ENCODE measurements around the gene TAP2.

TAP2 gene

GRCh38 chr6:32853541-32854375 is 15.2 kb upstream of the TAP2 start, which contains the start of the genes PSMB9 and TAP1:
PSMB9 (plus strand) TSS chr6:32854192; CDS start chr6:32854230, 38 bp downstream.
TAP1 (minus strand) TSS chr6:32853704; CDS start chr6:32853636, 68 bp downstream.
- TF ChIP-seq CTCF (IDR thresholded peaks at IDR 0.05; ENCODE audit: extremely low read depth, insufficient read depth, missing control alignments) = peak; percentile 93
- in situ Hi-C loops (cut with MboI; ENCODE audit: low pct_unique_long_range_greater_than_20kb, low sequenced_read_pairs, unreplicated experiment) = no loop called here
- peak; percentile 96 for DNase-seq (ENCODE audit: low spot score)

- in situ Hi-C loops (cut with MboI; ENCODE audit: low pct_unique_long_range_greater_than_20kb, low sequenced_read_pairs, unreplicated experiment) = no loop called here
- DNase-seq (ENCODE audit: low spot score) = peak; percentile 72
- no peak for TF ChIP-seq CTCF (IDR thresholded peaks at IDR 0.05; ENCODE audit: extremely low read depth, insufficient read depth, missing control alignments)
These were observed 14.5 kb upstream of the TAP2 start for GRCh38 chr6:32852844-32853540.

GRCh38 chr6:32852018-32852843 is 13.7 kb upstream of the TAP2 start:
- TF ChIP-seq CTCF (IDR thresholded peaks at IDR 0.05; ENCODE audit: extremely low read depth, insufficient read depth, missing control alignments) = no peak
- in situ Hi-C loops (cut with MboI; ENCODE audit: low pct_unique_long_range_greater_than_20kb, low sequenced_read_pairs, unreplicated experiment) = no loop called here
- DNase-seq (ENCODE audit: low spot score) = peak; percentile 47

- TF ChIP-seq CTCF (IDR thresholded peaks at IDR 0.05; ENCODE audit: extremely low read depth, insufficient read depth, missing control alignments) = no peak
- no peak for DNase-seq (ENCODE audit: low spot score)
- in situ Hi-C loops (cut with MboI; ENCODE audit: low pct_unique_long_range_greater_than_20kb, low sequenced_read_pairs, unreplicated experiment) = no loop called here
These were observed 12.5 kb upstream of the TAP2 start for GRCh38 chr6:32851025-32851424.

GRCh38 chr6:32849126-32849525 is 10.6 kb upstream of the TAP2 start:
- TF ChIP-seq CTCF (IDR thresholded peaks at IDR 0.05; ENCODE audit: extremely low read depth, insufficient read depth, missing control alignments) = no peak
- DNase-seq (ENCODE audit: low spot score) = no peak
- in situ Hi-C loops (cut with MboI; ENCODE audit: low pct_unique_long_range_greater_than_20kb, low sequenced_read_pairs, unreplicated experiment) = no loop called here

GRCh38 chr6:32847795-32848194 is 9.3 kb upstream of the TAP2 start:
- TF ChIP-seq CTCF (IDR thresholded peaks at IDR 0.05; ENCODE audit: extremely low read depth, insufficient read depth, missing control alignments) = no peak
- in situ Hi-C loops (cut with MboI; ENCODE audit: low pct_unique_long_range_greater_than_20kb, low sequenced_read_pairs, unreplicated experiment) = no loop called here
- no peak for DNase-seq (ENCODE audit: low spot score)

All from GM13977 (cell line).